Left renal cortex interstitium (tissue), 4 donors: ENCODE measurements around the gene DTNA. TPM values are rescaled to one million over a fixed set of nuclear protein-coding genes. Genes with fewer than 3 reads are reported as not detected.
"Not testable (repeated sequence)": the region's sequence is repeated elsewhere in the genome, so short reads cannot be mapped to it uniquely, and the experiment has no call there.

Experiments
- DNase-seq, 4 donors: peaks; one replicate each; pipeline ENCODE4 v3.0.0-alpha.2; 2013; ENCODE audit warnings: low read depth in 4 of 4, low spot score in 2 of 4, missing footprints in 1 of 4
- polyA plus RNA-seq, 4 donors: library from polyadenylated mRNA; unstranded; fragments of 120-200 nt; gene quantifications; one replicate each; pipeline ENCODE4 v1.2.1, GENCODE V29; 2013; ENCODE audit not compliant: insufficient read length in 4 of 4

Gene DTNA
- polyA plus RNA-seq, 4 donors: 14.2 to 21.3 (median 18.6) TPM

DNA sequence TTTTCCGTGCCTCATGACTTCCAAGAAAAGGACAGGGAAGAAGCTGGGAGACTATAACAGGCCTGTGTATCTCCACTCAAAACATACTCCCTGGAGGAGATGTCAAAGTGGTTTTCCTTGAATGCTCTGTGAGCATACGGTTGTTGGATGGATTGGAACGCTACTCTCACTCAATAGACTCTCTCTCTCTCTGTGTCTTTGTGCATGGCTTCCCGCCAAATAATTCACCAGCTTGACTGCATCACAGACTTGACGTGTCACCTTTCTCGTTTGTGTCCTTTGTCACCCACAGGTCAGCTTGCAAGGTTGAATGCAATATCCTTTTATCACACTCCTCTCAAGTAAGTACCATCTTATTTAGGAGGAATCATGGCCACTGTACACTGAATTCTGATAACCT lies 174.3 kb downstream of the DTNA start:
- no peak for DNase-seq

- no peak for DNase-seq
Measured at GRCh38 chr18:34886177-34886576, 176.1 kb downstream of the DTNA start.

DNA sequence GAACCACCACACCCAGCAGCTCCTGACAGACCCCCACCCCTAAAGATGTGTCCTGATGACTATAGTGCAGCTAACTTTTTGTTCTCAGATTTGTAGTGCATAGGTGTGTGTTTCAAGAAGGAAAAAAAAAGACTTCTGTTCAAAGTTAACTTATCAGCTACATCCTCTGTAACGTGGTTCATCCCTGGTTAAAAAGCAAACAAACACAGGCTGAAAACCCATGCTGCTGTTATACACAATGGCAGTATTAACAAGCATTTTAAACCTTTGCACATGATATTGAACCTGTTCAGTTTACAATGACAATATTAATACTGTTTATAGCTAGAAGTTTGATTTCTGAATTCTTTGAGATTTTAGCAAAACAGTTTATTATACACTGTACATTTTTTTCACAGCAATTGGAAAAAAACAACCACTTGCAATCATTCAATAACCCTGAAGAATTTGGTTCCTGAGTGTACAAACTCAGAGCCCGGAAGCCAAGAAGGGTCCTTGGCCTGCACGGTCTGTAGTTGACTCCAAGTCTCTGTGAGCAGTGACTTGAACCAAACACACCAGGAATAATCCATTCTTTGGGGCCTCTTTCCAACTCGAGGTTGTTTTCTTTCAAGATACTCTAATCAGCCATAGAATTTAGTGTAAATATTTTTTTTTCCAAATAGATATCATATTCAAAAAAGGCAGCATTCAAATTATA lies 177.9 kb downstream of the DTNA start:
- DNase-seq: no peak

DNA sequence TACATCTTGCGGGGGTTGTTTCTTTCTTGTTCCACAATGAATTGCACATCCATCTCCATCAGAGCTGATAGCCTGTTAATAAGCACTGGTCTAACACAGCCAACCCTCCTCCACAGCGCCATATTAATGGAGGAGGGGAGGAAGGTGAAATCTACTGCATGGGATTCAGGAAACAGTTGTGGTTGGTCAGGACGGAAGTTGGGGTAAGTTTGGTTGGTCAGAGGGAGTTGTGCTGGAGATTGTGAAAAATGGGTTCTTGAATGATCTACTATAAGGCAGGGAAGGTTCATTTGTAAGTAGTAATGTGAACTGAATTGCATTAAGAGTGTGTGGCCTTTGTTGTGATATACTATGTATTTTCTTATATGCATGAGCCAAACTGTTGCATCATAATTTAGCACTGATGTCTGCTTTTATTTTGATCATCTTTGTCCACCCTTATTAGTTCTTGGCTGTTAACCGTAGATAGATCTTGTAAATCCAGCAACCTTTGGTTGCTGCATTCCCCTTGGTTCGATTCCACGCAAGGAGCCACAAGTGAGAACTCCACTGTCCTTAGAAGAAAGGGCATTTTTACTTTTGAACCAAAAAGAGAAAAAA lies 180.5 kb downstream of the DTNA start:
- no peak for DNase-seq

GRCh38 chr18:34892379-34892778 lies 182.3 kb downstream of the DTNA start:
- no peak for DNase-seq

DNA sequence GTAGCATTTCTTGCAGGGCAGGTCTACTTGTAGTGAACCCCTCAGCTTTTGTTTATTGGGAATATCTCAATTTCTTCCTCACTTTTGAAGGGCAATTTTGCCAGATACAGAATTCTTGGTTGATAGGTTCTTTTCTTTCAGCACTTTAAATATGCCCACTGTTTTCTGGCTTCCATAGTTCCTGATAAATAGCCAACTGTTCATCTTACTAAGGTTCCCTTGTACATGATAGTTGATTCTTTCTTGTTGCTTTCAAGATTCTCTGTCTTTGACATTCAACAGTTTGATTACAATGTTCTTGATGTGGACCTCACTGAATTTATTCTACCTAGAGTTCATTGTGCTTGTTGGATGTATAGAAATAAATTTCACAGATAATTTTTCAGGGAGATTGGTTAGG lies 183.1 kb downstream of the DTNA start:
- DNase-seq: no peak

- DNase-seq: no peak
Measured at GRCh38 chr18:34901299-34901698, 191.2 kb downstream of the DTNA start.

DNA sequence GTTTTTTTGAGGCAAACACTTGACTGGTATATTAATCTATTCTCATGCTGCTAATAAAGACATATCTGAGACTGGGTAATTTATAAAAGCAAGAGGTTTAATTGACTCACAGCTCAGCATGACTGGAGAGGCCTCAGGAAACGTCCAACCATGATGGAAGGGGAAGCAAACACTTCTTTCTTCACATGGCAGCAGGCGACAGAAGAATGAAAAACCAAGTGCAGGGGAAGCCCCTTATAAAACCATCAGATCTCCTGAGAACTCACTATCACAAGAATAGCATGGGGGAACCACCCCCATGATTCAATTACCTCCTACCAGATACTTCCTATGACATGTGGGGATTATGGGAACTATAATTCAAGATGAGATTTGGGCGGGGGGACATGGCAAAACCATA lies 194.9 kb downstream of the DTNA start:
- no peak for DNase-seq

DNA sequence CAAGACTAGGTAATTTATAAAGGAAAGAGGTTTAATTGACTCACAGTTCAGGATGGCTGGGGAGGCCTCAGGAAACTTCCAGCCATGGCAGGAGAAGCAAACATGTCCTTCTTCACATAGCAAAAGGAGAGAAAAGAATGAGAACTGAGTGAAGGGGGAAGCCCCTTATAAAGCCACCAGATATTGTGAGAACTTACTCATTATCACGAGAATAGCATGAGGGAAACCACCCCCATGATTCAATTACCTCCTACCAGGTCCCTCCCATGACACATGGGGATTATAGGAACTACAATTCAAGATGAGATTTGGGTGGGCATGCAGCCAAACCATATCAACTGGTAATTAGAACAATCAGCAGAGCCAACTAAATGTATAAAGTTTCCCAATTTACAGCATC lies 196.9 kb downstream of the DTNA start:
- not testable (repeated sequence) for DNase-seq

- no peak for DNase-seq
Measured at GRCh38 chr18:34909637-34910364, 199.7 kb downstream of the DTNA start.

DNA sequence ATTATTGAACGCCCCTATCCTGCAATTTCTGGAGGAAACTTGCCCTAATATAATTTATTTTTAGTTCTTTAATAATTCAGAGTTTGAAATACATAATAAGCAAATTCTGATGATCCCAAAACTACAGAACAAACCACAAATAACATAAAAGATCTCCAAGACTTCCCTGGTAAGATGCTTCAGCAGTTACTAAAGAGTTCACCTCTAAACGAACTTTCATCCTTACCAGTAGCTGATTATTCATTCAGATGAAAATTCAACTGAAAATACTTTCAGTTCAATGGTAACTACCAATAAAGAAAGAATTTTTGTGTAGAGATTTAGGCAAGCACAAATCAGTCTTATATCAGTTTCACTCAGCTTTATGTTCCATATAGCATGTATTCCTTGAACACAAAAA lies 201.0 kb downstream of the DTNA start:
- DNase-seq: no peak

- no peak for DNase-seq
Measured at GRCh38 chr18:34911661-34912384, 201.7 kb downstream of the DTNA start.

DNA sequence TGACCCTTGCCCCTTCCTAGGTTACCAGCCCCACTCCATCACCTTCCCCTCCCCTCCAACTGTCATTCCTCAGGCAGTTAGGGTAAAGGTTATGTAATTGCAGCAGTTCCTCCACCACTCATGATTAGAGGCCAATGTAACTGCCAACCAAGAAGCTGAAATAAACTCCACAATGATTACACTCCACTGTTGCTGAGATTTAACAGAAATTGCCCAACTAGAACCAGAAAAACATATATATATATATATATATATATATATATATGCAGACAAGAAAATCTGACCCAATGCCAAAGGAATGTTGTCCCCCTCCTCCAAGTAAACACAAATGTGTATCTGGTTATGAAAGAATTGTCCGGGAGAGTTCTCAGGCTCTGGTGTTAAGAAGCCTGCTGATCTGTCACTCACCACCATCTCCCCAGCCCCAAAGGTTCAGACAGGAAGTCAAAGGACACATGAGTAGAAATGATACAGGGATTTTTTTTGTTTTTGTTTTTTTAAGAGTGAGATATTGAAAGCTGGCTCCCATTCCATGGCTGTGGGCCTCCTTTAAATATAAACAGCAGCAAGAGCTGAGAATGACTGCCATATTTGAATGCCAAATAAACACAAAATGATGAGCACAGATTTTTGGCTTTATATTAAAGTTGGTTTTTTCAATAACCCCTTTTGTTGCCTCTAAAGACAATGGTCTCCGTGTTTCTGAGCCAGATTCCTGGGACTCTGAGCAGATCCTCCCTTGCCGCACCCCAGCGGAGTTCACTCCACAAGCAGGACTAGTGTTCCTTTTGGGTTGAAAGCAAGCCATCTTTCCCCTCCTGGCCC lies 204.0 kb downstream of the DTNA start:
- DNase-seq: no peak

DNA sequence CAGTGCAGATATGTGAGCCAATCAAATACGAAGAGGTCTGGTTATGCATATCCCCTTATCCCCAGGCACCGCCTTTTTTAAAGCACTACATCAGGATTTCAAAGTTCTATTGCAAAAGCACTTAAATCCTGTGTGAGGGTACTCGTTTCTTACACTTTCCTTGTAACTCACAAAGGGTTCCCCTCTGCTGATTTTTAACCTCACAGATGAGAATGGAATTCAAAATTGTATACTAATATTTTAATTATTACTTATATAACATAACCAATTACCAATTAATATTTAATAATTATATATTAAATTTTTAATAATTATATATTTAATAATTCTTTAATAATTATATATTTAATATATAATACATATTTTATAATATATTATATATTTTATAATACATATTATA lies 204.9 kb downstream of the DTNA start:
- no peak for DNase-seq

DNA sequence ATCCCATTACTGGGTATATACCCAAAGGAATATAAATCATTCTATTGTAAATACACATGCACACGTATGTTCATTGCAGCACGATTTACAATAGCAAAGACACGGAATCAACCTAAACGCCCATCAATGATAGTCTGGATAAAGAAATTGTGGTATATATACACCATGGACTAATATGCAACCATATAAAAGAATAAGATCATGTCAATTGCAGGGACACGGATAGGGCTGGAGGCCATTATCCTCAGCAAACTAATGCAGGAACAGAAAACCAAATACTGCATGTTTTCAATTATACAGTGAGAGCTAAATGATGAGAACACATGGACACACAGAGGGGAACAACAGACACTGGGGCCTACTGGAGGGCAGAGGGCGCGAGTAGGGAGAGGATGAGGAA lies 206.4 kb downstream of the DTNA start:
- DNase-seq: not testable (repeated sequence)

DNA sequence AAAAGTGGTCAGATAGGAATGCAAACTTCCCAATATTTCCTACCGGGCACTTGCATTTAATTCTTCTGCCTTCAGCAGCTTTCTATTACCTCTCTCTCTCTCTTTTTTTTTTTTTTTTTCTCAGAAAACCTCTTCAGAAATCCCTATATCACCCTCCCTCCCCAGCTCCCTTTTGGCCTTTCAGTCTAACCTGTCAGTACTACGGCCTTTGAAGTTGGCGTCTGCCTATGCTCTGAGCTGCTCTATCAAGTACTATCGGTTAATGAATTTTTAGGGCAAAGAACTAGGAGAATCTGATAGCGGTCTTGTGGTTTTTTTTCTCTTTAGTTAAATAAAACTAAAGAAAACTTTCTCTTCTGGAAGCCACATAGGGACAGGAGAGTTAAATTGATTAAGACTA lies 208.8 kb downstream of the DTNA start:
- DNase-seq: no peak

DNA sequence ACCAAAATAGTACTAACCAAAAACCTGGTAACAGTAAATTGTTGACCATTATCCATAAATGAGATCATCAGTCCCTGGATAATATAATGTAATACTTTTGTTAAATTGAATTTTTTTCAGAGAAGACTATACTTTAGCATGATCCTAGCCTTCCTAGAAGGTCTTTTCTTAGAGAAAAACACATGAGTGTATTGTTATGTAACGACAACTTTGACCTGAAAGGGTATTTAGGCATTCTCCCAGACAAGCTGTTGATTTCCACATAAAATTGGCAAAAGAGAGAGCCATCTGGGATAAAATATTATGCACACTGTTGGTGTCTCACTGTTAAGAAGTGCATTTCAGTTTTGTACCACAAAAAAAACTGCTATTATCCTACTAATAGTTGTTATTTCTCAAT lies 211.1 kb downstream of the DTNA start:
- DNase-seq: no peak

GRCh38 chr18:34921811-34922385 lies 211.8 kb downstream of the DTNA start:
- DNase-seq: no peak

DNA sequence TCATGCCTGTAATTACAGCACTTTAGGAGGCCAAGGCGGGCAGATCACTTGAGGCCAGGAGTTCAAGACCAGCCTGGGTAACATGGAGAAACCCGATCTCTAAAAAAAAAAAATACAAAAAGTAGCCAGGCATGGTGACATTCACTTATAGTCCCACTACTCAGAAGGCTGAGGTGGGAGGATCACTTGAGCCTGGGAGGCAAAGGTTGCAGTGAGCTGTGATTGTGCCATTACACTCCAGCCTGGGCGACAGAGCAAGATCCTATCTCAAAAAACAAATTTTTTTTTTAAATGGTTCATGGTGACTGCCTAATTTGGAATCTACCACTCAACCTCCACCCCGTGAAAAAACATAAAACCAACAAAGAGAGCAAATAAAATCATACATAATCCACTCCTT lies 212.5 kb downstream of the DTNA start:
- DNase-seq: not testable (repeated sequence)

DNA sequence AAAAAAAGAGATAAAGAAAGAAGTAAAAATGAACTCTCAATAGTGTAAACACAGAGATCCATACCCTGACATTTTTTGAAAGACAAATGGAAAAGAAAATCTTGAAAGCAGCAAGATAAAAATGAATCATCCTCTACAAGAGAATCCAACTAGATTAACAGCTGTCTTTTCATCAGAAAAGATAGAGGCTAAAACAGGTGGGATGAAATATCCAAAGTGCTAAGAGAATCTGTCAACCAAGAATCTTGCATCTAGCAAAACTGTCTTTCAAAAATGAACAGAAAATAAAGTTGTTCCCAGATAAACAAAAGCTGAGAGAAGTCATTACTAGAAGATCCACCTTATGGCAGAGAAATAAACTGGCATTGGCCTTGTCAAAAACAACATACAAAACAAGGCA lies 213.8 kb downstream of the DTNA start:
- no peak for DNase-seq
